Suppressor macrophage treated with lipopolysaccharide for 4 hours (primary cell): ENCODE results near the gene SDR9C7.
"Not testable (repeated sequence)": the region's sequence is repeated elsewhere in the genome, so short reads cannot be mapped to it uniquely, and the experiment has no call there.

Source experiments
- DNase-seq: peaks from one replicate; pipeline ENCODE4 v3.0.0-alpha.2; 2020

SDR9C7 gene

DNA sequence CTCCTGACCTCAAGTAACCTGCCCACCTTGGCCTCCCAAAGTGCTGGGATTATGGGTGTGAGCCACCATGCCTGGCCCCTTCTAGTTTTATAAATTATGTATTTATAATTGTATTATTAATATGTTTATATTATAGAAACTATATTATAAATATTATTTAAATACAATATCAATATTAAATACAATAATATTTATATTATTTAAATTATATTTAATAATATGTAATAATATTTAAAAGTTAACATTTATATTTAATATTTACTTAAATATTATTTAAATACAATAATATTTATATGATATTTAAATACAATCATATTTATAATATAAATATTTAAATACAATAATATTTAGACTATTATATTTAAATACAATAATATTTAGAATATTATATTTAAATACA lies 20.0 kb downstream of the SDR9C7 start:
- no peak for DNase-seq

- DNase-seq = not testable (repeated sequence)
Measured at GRCh38 chr12:56909403-56909802, 24.8 kb downstream of the SDR9C7 start.

- no peak for DNase-seq
Measured at GRCh38 chr12:56908136-56908535, 26.1 kb downstream of the SDR9C7 start.

GRCh38 chr12:56905852-56906251 lies 28.4 kb downstream of the SDR9C7 start:
- DNase-seq = no peak

DNA sequence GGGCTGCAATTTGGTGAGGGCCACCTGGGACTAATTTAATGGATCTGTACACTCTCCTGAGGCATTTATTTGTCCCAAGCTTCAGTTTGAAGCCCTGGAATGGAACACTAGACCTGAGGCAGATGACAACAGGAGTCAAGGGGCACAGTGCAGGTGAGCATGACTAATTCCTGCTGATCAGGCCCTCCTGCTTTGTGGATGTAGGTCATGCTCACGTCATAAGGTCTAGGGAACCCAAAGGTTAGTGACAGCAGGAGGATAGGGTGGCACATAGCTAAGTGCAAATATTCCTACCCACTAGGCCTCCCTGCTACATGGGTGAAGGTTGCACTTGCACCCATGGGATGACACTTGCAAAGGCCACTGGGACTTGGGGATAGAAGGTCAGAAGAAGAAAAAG lies 30.8 kb downstream of the SDR9C7 start:
- no peak for DNase-seq

DNA sequence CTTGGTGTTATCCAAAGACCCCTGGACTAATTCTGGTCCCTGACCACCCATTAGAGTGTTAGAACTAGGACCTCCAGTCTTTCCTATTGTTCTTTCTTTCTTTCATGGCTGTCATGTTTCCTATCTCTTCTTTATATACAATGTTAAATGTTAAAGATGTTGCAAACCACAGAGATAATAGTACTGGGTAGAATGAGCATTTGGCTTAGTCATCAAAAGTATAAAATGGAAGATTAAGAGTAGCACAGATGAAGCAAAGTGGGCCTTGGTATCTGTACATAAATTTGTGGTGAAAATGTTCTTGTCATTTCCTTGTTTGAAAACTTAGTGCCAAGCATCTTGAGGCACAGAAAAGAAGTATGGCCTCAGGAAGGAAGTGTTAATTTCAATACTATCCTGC lies 32.9 kb downstream of the SDR9C7 start:
- DNase-seq = not testable (repeated sequence)

DNA sequence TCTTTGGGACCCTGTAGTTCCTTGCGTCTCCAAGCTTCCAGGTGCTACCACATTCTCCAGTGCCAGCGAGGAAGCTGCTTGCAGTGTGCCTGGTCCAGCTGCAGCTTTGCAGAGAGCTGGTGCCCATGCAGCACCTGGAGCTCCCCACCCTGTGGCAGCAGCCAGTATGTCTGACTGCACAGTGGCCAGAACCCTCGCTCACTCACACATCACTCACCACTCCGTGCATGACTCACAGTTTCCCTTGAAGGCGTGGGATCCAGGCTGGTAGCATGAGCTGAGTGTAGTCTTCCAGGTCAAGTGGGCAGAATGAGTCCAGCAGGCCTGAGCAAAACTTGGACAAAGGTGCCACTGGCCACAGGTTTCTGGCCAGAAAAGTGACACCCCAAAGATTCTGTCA lies 33.6 kb downstream of the SDR9C7 start:
- no peak for DNase-seq

GRCh38 chr12:56898938-56899337 lies 35.3 kb downstream of the SDR9C7 start:
- no peak for DNase-seq

GRCh38 chr12:56897844-56898361 lies 36.3 kb downstream of the SDR9C7 start:
- no peak for DNase-seq

GRCh38 chr12:56896082-56896481 lies 38.1 kb downstream of the SDR9C7 start:
- DNase-seq = no peak

- DNase-seq = no peak
Measured at GRCh38 chr12:56894698-56895368, 39.4 kb downstream of the SDR9C7 start.

DNA sequence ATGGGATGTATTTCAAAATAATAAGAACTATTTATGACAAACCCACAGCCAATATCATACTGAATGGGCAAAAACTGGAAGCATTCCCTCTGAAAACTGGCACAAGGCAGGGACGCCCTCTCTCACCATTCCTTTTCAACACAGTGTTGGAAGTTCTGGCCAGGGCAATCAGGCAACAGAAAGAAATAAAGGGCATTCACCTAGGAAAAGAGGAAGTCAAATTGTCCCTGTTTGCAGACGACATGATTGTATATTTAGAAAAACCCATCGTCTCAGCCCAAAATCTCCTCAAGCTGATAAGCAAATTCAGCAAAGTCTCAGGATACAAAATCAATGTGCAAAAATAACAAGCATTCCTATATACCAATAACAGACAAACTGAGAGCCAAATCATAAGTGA lies 42.3 kb downstream of the SDR9C7 start:
- DNase-seq = not testable (repeated sequence)

- DNase-seq = no peak
Measured at GRCh38 chr12:56886319-56886718, 47.9 kb downstream of the SDR9C7 start.

DNA sequence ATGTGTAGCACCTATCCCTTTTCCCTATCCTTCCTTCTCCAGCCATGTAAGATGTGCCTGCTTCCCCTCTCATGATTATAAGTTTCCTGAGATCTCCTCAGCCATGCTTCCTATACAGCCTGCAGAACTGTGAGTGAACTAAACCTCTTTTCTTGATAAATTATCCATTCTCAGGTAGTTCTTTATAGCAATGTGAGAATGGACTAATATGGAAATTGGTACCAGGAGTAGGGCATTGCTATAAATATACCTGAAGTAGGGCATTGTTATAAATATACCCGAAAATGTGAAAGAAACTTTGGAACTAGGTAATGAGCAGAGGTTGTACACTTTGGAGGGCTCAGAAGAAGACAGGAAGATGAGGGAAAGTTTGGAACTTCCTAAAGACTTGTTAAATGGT lies 48.9 kb downstream of the SDR9C7 start:
- no peak for DNase-seq

- peak; percentile 39 for DNase-seq
Measured at GRCh38 chr12:56884421-56884820, 49.8 kb downstream of the SDR9C7 start.

GRCh38 chr12:56882407-56882806 lies 51.8 kb downstream of the SDR9C7 start:
- DNase-seq = not testable (repeated sequence)

DNA sequence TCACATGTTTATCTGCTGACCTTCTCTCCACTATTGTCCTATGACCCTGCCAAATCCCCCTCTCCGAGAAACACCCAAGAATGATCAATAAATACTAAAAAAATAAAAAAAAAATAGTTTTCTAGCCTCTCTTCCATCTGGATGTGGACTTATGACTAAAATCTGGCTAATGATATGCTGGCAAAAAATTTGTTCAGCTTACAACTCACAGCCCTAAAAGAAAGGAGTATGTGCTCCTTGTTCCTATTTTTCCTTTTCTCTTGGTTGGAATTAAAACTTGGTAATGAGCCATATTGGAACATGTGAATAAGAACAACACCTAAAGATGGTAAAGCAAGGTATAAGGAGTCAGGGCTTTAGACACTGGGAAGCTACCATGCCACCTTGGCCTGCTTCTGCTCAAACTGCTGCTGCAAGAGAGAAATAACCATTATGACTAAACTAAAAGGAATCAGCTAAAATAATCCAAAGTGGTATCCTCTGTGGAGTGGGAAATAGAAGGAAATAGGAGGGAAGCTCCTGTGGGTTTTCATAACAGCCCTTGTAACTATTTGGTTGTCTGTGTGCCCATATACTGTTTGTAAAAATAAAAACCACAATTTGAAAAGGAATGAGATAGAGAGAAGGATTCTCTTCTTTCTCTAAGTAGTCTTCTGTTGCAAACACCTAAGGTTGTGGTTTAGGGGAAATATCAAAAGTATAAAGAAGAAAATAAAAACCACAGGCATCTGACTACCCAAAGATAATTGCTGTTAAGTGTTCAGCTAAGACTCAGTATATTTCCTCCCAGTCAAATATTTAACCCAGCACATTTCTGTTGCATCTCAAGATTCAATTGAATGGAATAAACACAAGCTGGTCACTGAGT lies 53.8 kb downstream of the SDR9C7 start:
- no peak for DNase-seq

GRCh38 chr12:56879240-56880124 lies 54.7 kb downstream of the SDR9C7 start:
- not testable (repeated sequence) for DNase-seq

DNA sequence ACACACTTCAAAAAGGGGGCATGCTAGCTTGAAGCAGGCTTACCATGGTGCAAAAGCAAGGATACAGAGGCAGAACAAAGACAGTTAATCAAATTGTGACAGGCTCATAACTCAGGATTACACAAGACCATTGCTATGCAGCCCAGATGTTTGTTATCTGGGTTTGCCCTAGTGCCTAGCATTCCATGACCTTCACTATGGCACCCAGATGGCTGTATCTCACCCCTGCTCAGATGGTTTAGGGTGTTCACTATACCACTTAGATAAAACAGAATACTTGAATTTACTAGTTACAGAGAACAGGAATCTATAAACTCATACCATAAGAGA lies 56.2 kb downstream of the SDR9C7 start:
- no peak for DNase-seq

- peak; percentile 54 for DNase-seq
Measured at GRCh38 chr12:56877195-56878009, 56.8 kb downstream of the SDR9C7 start.

- no peak for DNase-seq
Measured at GRCh38 chr12:56874821-56875220, 59.4 kb downstream of the SDR9C7 start.

DNA sequence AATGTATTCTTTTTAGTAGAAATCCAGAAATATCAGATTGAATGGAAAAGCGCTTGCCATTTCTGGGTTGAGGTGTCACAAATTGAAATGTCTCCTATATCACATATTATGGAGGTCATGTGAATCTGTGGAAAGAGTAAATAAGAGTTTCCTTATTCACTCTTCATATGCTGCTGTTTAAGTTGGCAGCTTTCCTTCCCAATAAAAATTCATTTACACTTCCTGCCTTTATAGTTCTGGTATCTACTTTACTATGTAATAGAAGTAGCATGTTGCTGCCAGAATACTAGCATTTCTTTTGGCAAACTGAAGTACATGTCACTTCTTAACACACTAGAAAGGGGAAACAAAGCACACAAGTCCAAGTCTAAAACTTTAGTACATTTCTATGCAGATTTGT lies 60.8 kb downstream of the SDR9C7 start:
- DNase-seq = no peak
